HPDE6-E6E7 (cell line): ENCODE results near the gene CFAP61.
"Not testable (repeated sequence)": the region's sequence is repeated elsewhere in the genome, so short reads cannot be mapped to it uniquely, and the experiment has no call there.

Experiments
- DNase-seq: peaks from one replicate; pipeline ENCODE4 v3.0.0; 2011; ENCODE audit warnings: missing footprints; ENCODE audit errors: extremely low spot score

CFAP61 gene

GRCh38 chr20:20233041-20233514, 180.7 kb downstream of the CFAP61 start:
- DNase-seq: no peak

- DNase-seq: no peak
Measured at GRCh38 chr20:20235681-20236080, 183.3 kb downstream of the CFAP61 start.

GRCh38 chr20:20237093-20237959, 185.0 kb downstream of the CFAP61 start:
- peak; percentile 72 for DNase-seq

- DNase-seq: no peak
Measured at GRCh38 chr20:20241976-20242375, 189.6 kb downstream of the CFAP61 start.

GRCh38 chr20:20244384-20244783, 192.1 kb downstream of the CFAP61 start:
- not testable (repeated sequence) for DNase-seq

GRCh38 chr20:20246996-20247633, 194.8 kb downstream of the CFAP61 start:
- no peak for DNase-seq

- no peak for DNase-seq
Measured at GRCh38 chr20:20248620-20249200, 196.4 kb downstream of the CFAP61 start.

- no peak for DNase-seq
Measured at GRCh38 chr20:20251317-20251716, 199.0 kb downstream of the CFAP61 start.

GRCh38 chr20:20251836-20252235, 199.5 kb downstream of the CFAP61 start:
- no peak for DNase-seq

- no peak for DNase-seq
Measured at GRCh38 chr20:20253039-20253743, 200.9 kb downstream of the CFAP61 start.

GRCh38 chr20:20253744-20254330, 201.5 kb downstream of the CFAP61 start:
- DNase-seq: no peak

GRCh38 chr20:20255099-20255498, 202.8 kb downstream of the CFAP61 start:
- no peak for DNase-seq

- DNase-seq: no peak
Measured at GRCh38 chr20:20259533-20259932, 207.2 kb downstream of the CFAP61 start.

- DNase-seq: no peak
Measured at GRCh38 chr20:20261159-20261558, 208.8 kb downstream of the CFAP61 start.

GRCh38 chr20:20265210-20265609, 212.9 kb downstream of the CFAP61 start:
- DNase-seq: no peak

GRCh38 chr20:20266552-20266951, 214.2 kb downstream of the CFAP61 start:
- no peak for DNase-seq

GRCh38 chr20:20267685-20268370, 215.5 kb downstream of the CFAP61 start:
- no peak for DNase-seq

GRCh38 chr20:20271271-20271670, 218.9 kb downstream of the CFAP61 start:
- DNase-seq: no peak

- DNase-seq: no peak
Measured at GRCh38 chr20:20272686-20273085, 220.4 kb downstream of the CFAP61 start.

GRCh38 chr20:20273286-20273685, 221.0 kb downstream of the CFAP61 start:
- DNase-seq: no peak

- DNase-seq: no peak
Measured at GRCh38 chr20:20274821-20275220, 222.5 kb downstream of the CFAP61 start.
